Mucosa of rectum (tissue), 2 donors: Measurements from ENCODE around the gene SNAPC1.

Experiments
- H3K27ac ChIP-seq, 2 donors: one replicate each; pipeline ENCODE4 v1.7.0; 2013; ENCODE audit warnings: inconsistent platforms in 2 of 2, low read depth in 2 of 2, low read length in 2 of 2
- H3K27me3 ChIP-seq, 2 donors: one replicate each; pipeline ENCODE4 v1.7.0; 2013; ENCODE audit warnings: low read length in 2 of 2; ENCODE audit not compliant: control insufficient read depth in 2 of 2, insufficient read depth in 2 of 2
- H3K36me3 ChIP-seq, 2 donors: one replicate each; pipeline ENCODE4 v1.7.0; 2013; ENCODE audit warnings: low read length in 2 of 2; ENCODE audit not compliant: control insufficient read depth in 2 of 2, insufficient read depth in 2 of 2
- H3K4me1 ChIP-seq, 2 donors: one replicate each; pipeline ENCODE4 v1.7.0; 2013; ENCODE audit warnings: low read length in 2 of 2, mild to moderate bottlenecking in 1 of 2; ENCODE audit not compliant: control insufficient read depth in 2 of 2, insufficient read depth in 2 of 2
- H3K4me3 ChIP-seq, 2 donors: one replicate each; pipeline ENCODE4 v1.7.0; 2013; ENCODE audit warnings: low read length in 2 of 2
- H3K9ac ChIP-seq, 2 donors: one replicate each; pipeline ENCODE4 v1.7.0; 2013; ENCODE audit warnings: low read length in 2 of 2, low read depth in 1 of 2, mild to moderate bottlenecking in 1 of 2
- H3K9me3 ChIP-seq, 2 donors: one replicate each; pipeline ENCODE4 v1.7.0; 2013; ENCODE audit warnings: low read length in 2 of 2; ENCODE audit not compliant: control insufficient read depth in 2 of 2
- donor health status: healthy.
- donor health status: Normal muscosa, but diverticular disease.

SNAPC1 gene

GRCh38 chr14:61761959-61762786 is at the start of gene SNAPC1:
TSS of gene SNAPC1 (plus strand) at chr14:61762420. CDS start at chr14:61762461, 41 bp downstream.
- H3K4me3 ChIP-seq = peak within 1 kb of the TSS; percentile 97 to 99
- H3K9me3 ChIP-seq = no peaks in the 10 kb centered on the region
- H3K4me1 ChIP-seq = peaks cover 6 to 8% of the 10 kb centered on the region in 2 donors
- H3K27ac ChIP-seq = peak within 1 kb of the TSS; percentile 88 to 93
- peak within 1 kb of the TSS; percentile 85 to 93 for H3K9ac ChIP-seq
- no peaks in the 10 kb centered on the region for H3K27me3 ChIP-seq
- H3K36me3 ChIP-seq = no peaks in the 10 kb centered on the region

- Histone ChIP-seq H3K27me3 (no peaks in the 10 kb centered on the region), H3K4me3 (no peak overlapping the region), H3K9ac (no peak overlapping the region), H3K36me3 (no peaks in the 10 kb centered on the region), H3K4me1 (peaks cover 6 to 8% of the 10 kb centered on the region in 2 donors), H3K9me3 (no peaks in the 10 kb centered on the region), H3K27ac (no peak overlapping the region)
These were observed 48.3 kb upstream of the SNAPC1 start for GRCh38 chr14:61713724-61714437.

- no peaks in the 10 kb centered on the region for H3K9me3 ChIP-seq
- peaks cover 0 to 12% of the 10 kb centered on the region in 2 donors for H3K4me1 ChIP-seq
These were observed 45.3 kb upstream of the SNAPC1 start for GRCh38 chr14:61716956-61717355.

GRCh38 chr14:61718039-61718438 is 44.2 kb upstream of the SNAPC1 start:
- no peak overlapping the region for H3K9ac ChIP-seq
- no peak overlapping the region for H3K4me3 ChIP-seq
- H3K4me1 ChIP-seq = peaks cover 0 to 12% of the 10 kb centered on the region in 2 donors
- no peaks in the 10 kb centered on the region for H3K27me3 ChIP-seq
- H3K36me3 ChIP-seq = peaks cover 9% of the 10 kb centered on the region in 2 donors
- H3K9me3 ChIP-seq = no peaks in the 10 kb centered on the region
- no peak overlapping the region for H3K27ac ChIP-seq

More at GRCh38 chr14:61716956-61717355, 45.3 kb upstream of the SNAPC1 start:
- H3K36me3 ChIP-seq = peaks cover 1 to 3% of the 10 kb centered on the region in 2 donors
- H3K4me3 ChIP-seq = no peak overlapping the region
- no peak overlapping the region for H3K27ac ChIP-seq
- H3K9ac ChIP-seq = no peak overlapping the region
- no peaks in the 10 kb centered on the region for H3K27me3 ChIP-seq

- Histone ChIP-seq H3K9ac (no peak overlapping the region), H3K36me3 (peaks cover 14 to 21% of the 10 kb centered on the region in 2 donors), H3K27ac (peak overlapping the region in 1 of 2 donors; percentile 3), H3K4me1 (peaks cover 0 to 12% of the 10 kb centered on the region in 2 donors), H3K9me3 (no peaks in the 10 kb centered on the region), H3K27me3 (no peaks in the 10 kb centered on the region), H3K4me3 (peak overlapping the region in 1 of 2 donors; percentile 4)
These were observed 42.6 kb upstream of the SNAPC1 start for GRCh38 chr14:61719344-61720293.

GRCh38 chr14:61720294-61720661 is 41.9 kb upstream of the SNAPC1 start:
- H3K27me3 ChIP-seq = no peaks in the 10 kb centered on the region
- no peak overlapping the region for H3K4me3 ChIP-seq
- peak overlapping the region in 1 of 2 donors; percentile 3 for H3K27ac ChIP-seq
- peaks cover 0 to 12% of the 10 kb centered on the region in 2 donors for H3K4me1 ChIP-seq
- H3K9me3 ChIP-seq = no peaks in the 10 kb centered on the region
- H3K36me3 ChIP-seq = peaks cover 14 to 27% of the 10 kb centered on the region in 2 donors
- no peak overlapping the region for H3K9ac ChIP-seq

GRCh38 chr14:61720741-61721140 is 41.5 kb upstream of the SNAPC1 start:
- Histone ChIP-seq H3K27me3 (no peaks in the 10 kb centered on the region), H3K9me3 (no peaks in the 10 kb centered on the region), H3K9ac (no peak overlapping the region), H3K4me3 (no peak overlapping the region), H3K4me1 (peaks cover 0 to 12% of the 10 kb centered on the region in 2 donors), H3K27ac (no peak overlapping the region), H3K36me3 (peaks cover 14 to 27% of the 10 kb centered on the region in 2 donors)

- Histone ChIP-seq H3K27ac (no peak overlapping the region), H3K4me3 (no peak overlapping the region), H3K27me3 (no peaks in the 10 kb centered on the region), H3K36me3 (peaks cover 40 to 50% of the 10 kb centered on the region in 2 donors), H3K4me1 (peaks cover 0 to 19% of the 10 kb centered on the region in 2 donors), H3K9me3 (no peaks in the 10 kb centered on the region), H3K9ac (no peak overlapping the region)
These were observed 38.1 kb upstream of the SNAPC1 start for GRCh38 chr14:61724133-61724532.

- Histone ChIP-seq H3K4me3 (no peak overlapping the region), H3K9ac (no peak overlapping the region), H3K27me3 (no peaks in the 10 kb centered on the region), H3K9me3 (no peaks in the 10 kb centered on the region), H3K4me1 (peaks cover 0 to 11% of the 10 kb centered on the region in 2 donors), H3K36me3 (peaks cover 45 to 52% of the 10 kb centered on the region in 2 donors), H3K27ac (no peak overlapping the region)
These were observed 35.2 kb upstream of the SNAPC1 start for GRCh38 chr14:61726778-61727658.
